OCI-LY7 (cell line): ENCODE data around the gene ARHGAP26. TPM values are rescaled to one million over a fixed set of nuclear protein-coding genes. Genes with fewer than 3 reads are reported as not detected.

Experiments
- BruUV-seq: library from RNA; stranded (reverse); fragments of 400-500 nt; replicated peaks from 2 replicates; lab custom pipeline; 2021; lab: Mats Ljungman, UMichigan
- CTCF ChIA-PET: fragments of 300-600 bp; sonication (Branson Sonifier 250); formaldehyde crosslinking; loops from one replicate; lab custom pipeline; 2022; ENCODE audit warnings: antibody characterized with exemption; ENCODE audit not compliant: unreplicated experiment; lab: Charles Lee
- POLR2A ChIA-PET: fragments of 300-600 bp; sonication (Branson Sonifier 250); formaldehyde crosslinking; loops from one replicate; lab custom pipeline; 2022; ENCODE audit warnings: antibody characterized with exemption; lab: Charles Lee
- DNase-seq: peaks from one replicate; pipeline ENCODE4 v3.0.0-alpha.2; 2015; ENCODE audit warnings: low spot score
- H2AFZ ChIP-seq: fragments of 200-600 bp; sonication (generic), shearing (Covaris generic); 2 replicates; pipeline ENCODE4 v1.6.1; 2014; ENCODE audit warnings: mild to moderate bottlenecking, antibody characterized with exemption, low read length, moderate library complexity
- H3K27ac ChIP-seq: fragments of 200-600 bp; sonication (generic); 2 replicates; pipeline ENCODE4 v1.5.1; 2014; ENCODE audit warnings: mixed run types, low read depth, mild to moderate bottlenecking, moderate library complexity, low read length, inconsistent platforms; ENCODE audit not compliant: poor library complexity, severe bottlenecking
- H3K36me3 ChIP-seq: fragments of 200-600 bp; sonication (generic); 2 replicates; pipeline ENCODE4 v1.6.1; 2014; ENCODE audit warnings: mild to moderate bottlenecking, antibody characterized with exemption, low read length, moderate library complexity, mixed read lengths; ENCODE audit not compliant: insufficient read depth
- H3K4me1 ChIP-seq: fragments of 200-600 bp; sonication (generic); 2 replicates; pipeline ENCODE4 v1.5.1; 2014; ENCODE audit warnings: mild to moderate bottlenecking, low read length; ENCODE audit not compliant: insufficient read depth, poor library complexity, severe bottlenecking
- H3K4me2 ChIP-seq: fragments of 200-600 bp; sonication (generic); 2 replicates; pipeline ENCODE4 v1.6.1; 2014; ENCODE audit warnings: mild to moderate bottlenecking, low read length
- H3K4me3 ChIP-seq: fragments of 200-600 bp; sonication (generic); 2 replicates; pipeline ENCODE4 v1.5.1; 2014; ENCODE audit warnings: mild to moderate bottlenecking, low read depth, low read length; ENCODE audit not compliant: poor library complexity, severe bottlenecking
- H3K79me2 ChIP-seq: fragments of 200-600 bp; sonication (generic); 2 replicates; pipeline ENCODE4 v1.6.1; 2016; ENCODE audit warnings: low read depth, mild to moderate bottlenecking, low read length, moderate library complexity, mixed read lengths; ENCODE audit not compliant: insufficient read depth
- H3K9me2 ChIP-seq: fragments of 200-600 bp; sonication (generic); 2 replicates; pipeline ENCODE4 v1.6.1; 2016; ENCODE audit warnings: mild to moderate bottlenecking, low read length, mixed read lengths; ENCODE audit not compliant: insufficient read depth
- H3K9me3 ChIP-seq: fragments of 200-600 bp; sonication (generic); 2 replicates; pipeline ENCODE4 v1.6.1; 2014; ENCODE audit warnings: mild to moderate bottlenecking, mixed run types, low read length, mixed read lengths
- H4K20me1 ChIP-seq: fragments of 200-600 bp; sonication (generic); 2 replicates; pipeline ENCODE4 v1.6.1; 2014; ENCODE audit warnings: mild to moderate bottlenecking, antibody characterized with exemption, low read length, moderate library complexity, mixed read lengths; ENCODE audit not compliant: insufficient read depth
- EZH2phosphoT487 ChIP-seq: fragments of 200-600 bp; sonication (generic); IDR thresholded peaks from 2 replicates; pipeline ENCODE4 v1.6.1; 2018; ENCODE audit warnings: low read depth, borderline replicate concordance, mild to moderate bottlenecking, mixed run types, antibody characterized with exemption, low read length, moderate library complexity, mixed read lengths
- intact Hi-C: fragments of 100-400 bp; cut with micrococcal nuclease; formaldehyde crosslinking; loops from one replicate; pipeline ENCODE4 v1.10.0; 2022; ENCODE audit not compliant: unreplicated experiment
- total RNA-seq, 2 experiments: library from RNA; depleted of rRNA in 1 of 2; stranded (reverse); fragments of >200 nt in 1 of 2; shearing (Covaris generic) in 1 of 2; gene quantifications; 2 replicates each; pipeline ENCODE4 v1.2.3, GENCODE V29; 2014 to 2022
- TF ChIP-seq, protein P1 (sequence below): fragments of 200-600 bp; sonication (generic); conservative IDR thresholded peaks from 2 replicates; pipeline ENCODE4 v1.5.1; 2014; ENCODE audit warnings: mild to moderate bottlenecking, antibody characterized with exemption, low read length, moderate library complexity, mixed read lengths

The ARHGAP26 gene
- total RNA-seq, 2 experiments from 2014 or later, result 7.0 to 19.1 TPM

DNA sequence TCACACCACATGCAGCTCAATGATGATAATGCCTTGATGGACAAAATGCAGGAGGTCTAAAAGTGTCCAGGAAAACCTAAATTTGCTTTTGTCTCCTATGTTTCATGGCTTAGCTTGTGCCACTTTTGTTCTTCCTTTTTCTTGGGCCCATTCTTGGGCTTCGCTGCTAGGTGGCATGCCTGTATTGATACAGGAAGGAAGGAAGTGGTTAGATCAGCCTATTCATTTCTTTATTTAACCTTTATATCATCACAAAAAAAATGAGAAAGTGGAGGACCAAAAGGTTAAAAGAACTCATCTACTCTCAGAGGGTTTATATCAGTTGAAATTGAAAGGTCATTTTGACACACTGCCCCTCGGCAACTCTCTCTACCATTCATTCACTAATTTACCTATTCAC, 260.2 kb downstream of the ARHGAP26 start:
- POLR2A ChIA-PET, result interaction anchor here (0.6 kb wide), 2 partner anchors 450 to 822 kb away, joined by 3 read pairs; no protein-coding TSS in a partner anchor
- BruUV-seq, result no TSS peak
- Histone ChIP-seq H3K27ac (no peak overlapping the region), H3K4me1 (peaks cover 10% of the 10 kb centered on the region), H3K9me2 (no peaks in the 10 kb centered on the region), H3K36me3 (no peaks in the 10 kb centered on the region), H3K4me3 (no peak overlapping the region), H2AFZ (no peak overlapping the region), H3K4me2 (peak overlapping the region; percentile 32; the same call in 1 of the 2 replicates), H4K20me1 (no peaks in the 10 kb centered on the region), H3K9me3 (no peaks in the 10 kb centered on the region), H3K79me2 (no peaks in the 10 kb centered on the region)
- TF ChIP-seq, protein P1, sequence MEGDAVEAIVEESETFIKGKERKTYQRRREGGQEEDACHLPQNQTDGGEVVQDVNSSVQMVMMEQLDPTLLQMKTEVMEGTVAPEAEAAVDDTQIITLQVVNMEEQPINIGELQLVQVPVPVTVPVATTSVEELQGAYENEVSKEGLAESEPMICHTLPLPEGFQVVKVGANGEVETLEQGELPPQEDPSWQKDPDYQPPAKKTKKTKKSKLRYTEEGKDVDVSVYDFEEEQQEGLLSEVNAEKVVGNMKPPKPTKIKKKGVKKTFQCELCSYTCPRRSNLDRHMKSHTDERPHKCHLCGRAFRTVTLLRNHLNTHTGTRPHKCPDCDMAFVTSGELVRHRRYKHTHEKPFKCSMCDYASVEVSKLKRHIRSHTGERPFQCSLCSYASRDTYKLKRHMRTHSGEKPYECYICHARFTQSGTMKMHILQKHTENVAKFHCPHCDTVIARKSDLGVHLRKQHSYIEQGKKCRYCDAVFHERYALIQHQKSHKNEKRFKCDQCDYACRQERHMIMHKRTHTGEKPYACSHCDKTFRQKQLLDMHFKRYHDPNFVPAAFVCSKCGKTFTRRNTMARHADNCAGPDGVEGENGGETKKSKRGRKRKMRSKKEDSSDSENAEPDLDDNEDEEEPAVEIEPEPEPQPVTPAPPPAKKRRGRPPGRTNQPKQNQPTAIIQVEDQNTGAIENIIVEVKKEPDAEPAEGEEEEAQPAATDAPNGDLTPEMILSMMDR, result peak; percentile 30; the same call in 1 of the 2 replicates
- TF ChIP-seq EZH2phosphoT487, result no peak
- DNase-seq, result peak; percentile 5
- CTCF ChIA-PET, result no interaction called here
- intact Hi-C loops, result no loop called here

DNA sequence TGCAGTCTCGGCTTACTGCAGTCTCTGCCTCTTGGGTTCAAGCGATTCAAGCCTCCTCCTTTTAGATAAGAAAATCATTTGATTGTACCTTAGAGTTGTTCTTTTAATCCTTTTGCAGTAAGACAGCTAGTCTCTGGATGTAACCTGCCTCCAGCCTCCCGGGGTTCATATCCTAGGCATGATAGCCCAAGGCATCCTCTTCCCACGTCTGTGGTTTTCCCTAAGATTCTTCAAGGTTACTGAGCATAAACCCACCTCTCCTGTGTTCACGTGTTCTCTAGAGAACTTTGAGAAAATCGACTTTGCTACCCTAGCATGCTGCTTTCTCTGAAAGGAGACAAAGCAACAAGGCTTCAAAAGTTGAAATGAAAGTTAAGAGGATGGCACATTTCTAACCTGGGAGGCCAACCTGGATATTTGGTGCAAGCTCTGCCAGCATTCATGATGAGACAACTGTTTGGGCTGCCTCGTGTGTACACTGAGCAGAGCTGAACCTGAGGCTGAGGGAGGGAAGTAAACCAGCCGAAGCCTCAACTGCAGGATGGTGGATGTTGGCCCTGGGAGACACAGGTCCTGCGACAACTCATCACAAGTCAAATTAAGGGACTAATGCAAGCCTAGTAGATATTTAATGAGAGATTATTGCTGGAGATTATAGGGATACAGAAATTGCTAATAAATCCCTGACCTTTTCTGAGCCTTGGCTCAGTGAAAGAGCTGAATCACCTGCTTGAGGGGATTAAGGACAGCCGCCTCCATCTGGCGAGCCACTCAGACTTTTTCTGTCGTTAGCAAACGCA, 261.8 kb downstream of the ARHGAP26 start:
- no peaks in the 10 kb centered on the region for H4K20me1 ChIP-seq
- POLR2A ChIA-PET, result interaction anchor here (0.7 to 1.0 kb wide), 2 partner anchors 9 to 899 kb away, joined by 3 to 5 read pairs; no protein-coding TSS in a partner anchor
- H3K4me1 ChIP-seq, result peaks cover 10% of the 10 kb centered on the region
- H3K27ac ChIP-seq, result no peak overlapping the region
- intact Hi-C loops, result no loop called here
- no peak overlapping the region for H2AFZ ChIP-seq
- CTCF ChIA-PET, result no interaction called here
- H3K4me2 ChIP-seq, result no peak overlapping the region
- no peak for TF ChIP-seq EZH2phosphoT487
- TF ChIP-seq, protein P1, result no peak
- H3K79me2 ChIP-seq, result no peaks in the 10 kb centered on the region
- H3K36me3 ChIP-seq, result no peaks in the 10 kb centered on the region
- H3K4me3 ChIP-seq, result no peak overlapping the region
- BruUV-seq, result no TSS peak
- DNase-seq, result no peak
- H3K9me2 ChIP-seq, result no peaks in the 10 kb centered on the region
- H3K9me3 ChIP-seq, result no peaks in the 10 kb centered on the region

DNA sequence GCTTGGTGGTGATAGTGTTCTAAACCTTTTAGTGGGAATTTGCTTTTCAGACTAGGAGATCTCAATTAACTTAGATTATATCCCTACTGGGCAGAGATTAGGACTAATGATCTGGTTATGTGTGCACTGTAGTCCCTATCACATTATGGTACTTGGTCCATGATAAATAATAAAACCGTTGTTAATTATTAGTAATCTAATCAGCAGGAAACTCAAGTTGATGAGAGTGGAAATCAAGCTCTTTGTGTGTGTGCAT, 262.3 kb downstream of the ARHGAP26 start:
- intact Hi-C loops, result no loop called here
- Histone ChIP-seq H2AFZ (no peak overlapping the region), H3K9me3 (no peaks in the 10 kb centered on the region), H3K36me3 (no peaks in the 10 kb centered on the region), H3K4me1 (peaks cover 10% of the 10 kb centered on the region), H3K27ac (no peak overlapping the region), H3K9me2 (no peaks in the 10 kb centered on the region), H3K4me2 (no peak overlapping the region), H4K20me1 (no peaks in the 10 kb centered on the region), H3K4me3 (no peak overlapping the region), H3K79me2 (no peaks in the 10 kb centered on the region)
- BruUV-seq, result no TSS peak
- no peak for DNase-seq
- POLR2A ChIA-PET, result interaction anchor here (1.0 kb wide), 1 partner anchor 9 kb away, joined by 5 read pairs; no protein-coding TSS in a partner anchor
- TF ChIP-seq EZH2phosphoT487, result no peak
- TF ChIP-seq, protein P1, result no peak
- CTCF ChIA-PET, result no interaction called here
